ENCODE data around the gene PCDHB4.

DNA sequence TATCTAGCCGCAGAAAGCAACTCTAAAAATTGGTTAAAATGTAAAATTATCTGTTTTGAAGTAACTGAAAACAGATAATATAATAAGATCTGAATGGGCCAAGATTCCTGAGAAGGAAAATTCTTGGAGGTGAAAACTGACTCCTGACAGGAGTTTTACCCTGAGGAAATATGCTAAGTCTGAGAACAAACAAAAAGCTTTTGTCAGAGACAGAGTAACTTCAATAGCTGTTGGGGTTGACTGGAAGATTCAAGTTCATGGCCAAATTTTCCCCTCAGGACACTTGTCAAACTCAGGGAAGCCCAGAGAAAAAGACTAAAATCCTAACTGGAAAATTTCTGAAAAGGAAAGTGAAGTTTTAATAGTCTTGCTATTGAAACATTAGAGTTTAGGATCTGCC, 5.7 kb downstream of the PCDHB4 start:
- TF ChIP-seq, protein P1, sequence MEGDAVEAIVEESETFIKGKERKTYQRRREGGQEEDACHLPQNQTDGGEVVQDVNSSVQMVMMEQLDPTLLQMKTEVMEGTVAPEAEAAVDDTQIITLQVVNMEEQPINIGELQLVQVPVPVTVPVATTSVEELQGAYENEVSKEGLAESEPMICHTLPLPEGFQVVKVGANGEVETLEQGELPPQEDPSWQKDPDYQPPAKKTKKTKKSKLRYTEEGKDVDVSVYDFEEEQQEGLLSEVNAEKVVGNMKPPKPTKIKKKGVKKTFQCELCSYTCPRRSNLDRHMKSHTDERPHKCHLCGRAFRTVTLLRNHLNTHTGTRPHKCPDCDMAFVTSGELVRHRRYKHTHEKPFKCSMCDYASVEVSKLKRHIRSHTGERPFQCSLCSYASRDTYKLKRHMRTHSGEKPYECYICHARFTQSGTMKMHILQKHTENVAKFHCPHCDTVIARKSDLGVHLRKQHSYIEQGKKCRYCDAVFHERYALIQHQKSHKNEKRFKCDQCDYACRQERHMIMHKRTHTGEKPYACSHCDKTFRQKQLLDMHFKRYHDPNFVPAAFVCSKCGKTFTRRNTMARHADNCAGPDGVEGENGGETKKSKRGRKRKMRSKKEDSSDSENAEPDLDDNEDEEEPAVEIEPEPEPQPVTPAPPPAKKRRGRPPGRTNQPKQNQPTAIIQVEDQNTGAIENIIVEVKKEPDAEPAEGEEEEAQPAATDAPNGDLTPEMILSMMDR (IDR thresholded peaks at IDR 0.05): no peak
- TF ChIP-seq POLR2A (IDR thresholded peaks at IDR 0.05): no peak
